Renal cortical epithelial cell (primary cell): ENCODE results near the gene TDRD9. TPM values are rescaled to one million over a fixed set of nuclear protein-coding genes. Genes with fewer than 3 reads are reported as not detected.

ENCODE experiments used
- DNase-seq: peaks from one replicate; pipeline ENCODE4 v3.0.0-alpha.2; 2011; ENCODE audit warnings: low read depth
- total RNA-seq: library from RNA; depleted of rRNA; stranded (reverse); fragments of >200 nt; gene quantifications from 2 replicates; pipeline ENCODE4 v1.2.3, GENCODE V29; 2014

The TDRD9 gene
- total RNA-seq, 1 donor from 2014 or later, result 4.5 TPM

DNA sequence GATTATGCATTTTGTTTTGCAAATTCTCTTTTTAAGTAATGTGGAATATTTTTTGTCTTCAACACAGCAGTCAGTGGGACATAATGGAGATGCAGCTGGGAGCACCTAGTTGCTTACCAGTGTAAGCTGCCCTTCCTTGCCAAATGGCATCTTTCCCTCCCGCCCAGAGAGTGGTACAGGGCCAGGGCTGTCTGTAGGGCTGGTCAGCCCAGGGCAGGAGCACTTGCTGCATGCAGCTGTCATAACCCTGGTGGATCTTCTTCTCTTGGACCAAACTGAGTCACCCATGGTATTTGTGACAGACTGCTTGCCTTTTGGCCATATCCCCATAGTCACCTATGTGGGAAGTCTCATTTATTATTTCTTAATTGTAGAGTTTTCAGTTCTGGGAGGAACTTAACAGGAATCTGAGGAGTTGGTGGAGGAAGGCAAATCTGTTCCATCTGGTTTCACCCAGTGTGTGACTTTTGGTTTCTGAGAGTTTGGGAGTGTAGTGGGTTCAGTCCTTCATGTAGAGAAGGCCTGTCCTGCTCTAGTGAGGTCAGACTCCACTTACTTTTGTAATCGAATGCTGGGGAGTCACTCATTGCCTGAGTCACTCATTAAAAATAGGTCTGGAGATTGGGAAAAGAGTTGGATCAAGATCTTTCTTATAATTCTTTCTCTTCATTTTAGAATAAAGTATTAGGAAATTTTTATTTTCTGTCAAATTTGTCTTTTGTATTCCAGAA, 95.2 kb downstream of the TDRD9 start:
- DNase-seq, result peak; percentile 13

DNA sequence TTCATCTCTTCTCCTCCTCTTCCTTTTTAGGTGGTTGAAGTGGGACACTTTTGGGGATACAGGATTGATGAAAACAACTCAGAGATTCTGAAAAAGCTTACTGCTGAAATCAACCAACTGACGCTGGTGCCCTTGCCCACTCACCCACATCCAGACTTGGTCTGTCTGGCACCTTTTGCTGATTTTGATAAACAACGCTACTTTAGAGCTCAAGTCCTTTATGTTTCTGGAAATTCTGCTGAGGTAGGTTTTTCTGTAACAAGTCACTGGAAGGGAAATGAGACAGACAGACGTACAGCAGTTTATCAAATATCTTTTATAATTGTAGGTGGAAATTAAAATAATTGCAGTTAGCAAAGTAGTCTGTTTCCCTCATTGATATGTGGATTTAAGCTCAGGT, 97.3 kb downstream of the TDRD9 start:
- no peak for DNase-seq

DNA sequence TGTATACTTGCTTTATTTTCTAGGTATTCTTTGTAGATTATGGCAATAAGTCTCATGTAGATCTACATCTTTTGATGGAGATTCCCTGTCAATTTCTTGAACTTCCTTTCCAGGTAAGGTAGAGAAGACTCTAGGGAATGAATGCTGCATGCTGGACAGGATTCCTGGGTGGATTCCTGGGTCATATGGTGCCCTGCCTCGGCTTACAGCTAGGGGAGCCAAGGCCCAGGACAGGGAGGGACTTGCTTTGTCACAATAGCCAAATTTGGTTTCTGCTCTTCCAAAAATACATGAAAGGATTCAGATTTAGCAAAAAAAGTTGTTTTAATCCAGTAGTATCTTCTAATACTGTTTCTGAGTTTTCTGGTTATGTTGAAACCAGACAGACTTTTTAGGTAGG, 97.8 kb downstream of the TDRD9 start:
- DNase-seq, result no peak

DNA sequence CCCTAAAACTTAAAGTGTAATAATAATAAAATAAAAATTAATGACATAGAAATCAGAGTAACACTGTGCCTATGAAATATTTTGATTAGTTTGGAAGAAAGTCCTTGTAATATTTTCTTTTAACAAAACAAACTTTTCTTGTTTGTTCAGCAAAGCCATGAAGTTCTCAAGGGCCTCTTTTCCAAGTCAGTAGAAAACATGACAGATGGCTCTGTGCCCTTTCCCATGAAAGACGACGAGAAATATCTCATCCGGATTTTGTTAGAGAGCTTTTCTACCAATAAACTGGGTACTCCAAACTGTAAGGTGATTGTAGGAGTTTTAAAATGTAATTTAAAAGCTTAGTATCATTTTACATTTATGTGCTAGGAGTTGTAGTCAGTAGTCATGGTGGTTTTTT, 102.7 kb downstream of the TDRD9 start:
- no peak for DNase-seq

DNA sequence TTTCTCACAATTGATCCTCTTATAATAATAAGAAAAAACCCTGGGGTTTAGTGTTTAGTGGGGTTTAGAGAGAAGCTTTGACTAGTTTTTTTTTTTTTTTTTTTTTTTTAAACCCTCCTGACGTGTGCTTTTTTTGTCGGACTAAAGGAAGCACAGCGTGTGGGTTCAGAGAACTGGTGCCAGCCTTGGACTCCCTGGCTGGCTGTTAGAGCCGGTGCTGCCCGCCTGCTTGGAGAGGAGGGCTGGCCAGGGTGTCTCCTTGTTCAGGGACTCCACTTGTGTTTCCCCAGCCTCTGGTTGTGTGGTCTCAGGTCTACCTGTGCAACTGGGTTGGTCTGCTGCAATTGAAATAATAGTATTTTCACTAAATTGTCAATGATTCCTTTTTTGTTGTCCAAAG, 103.1 kb downstream of the TDRD9 start:
- no peak for DNase-seq

DNA sequence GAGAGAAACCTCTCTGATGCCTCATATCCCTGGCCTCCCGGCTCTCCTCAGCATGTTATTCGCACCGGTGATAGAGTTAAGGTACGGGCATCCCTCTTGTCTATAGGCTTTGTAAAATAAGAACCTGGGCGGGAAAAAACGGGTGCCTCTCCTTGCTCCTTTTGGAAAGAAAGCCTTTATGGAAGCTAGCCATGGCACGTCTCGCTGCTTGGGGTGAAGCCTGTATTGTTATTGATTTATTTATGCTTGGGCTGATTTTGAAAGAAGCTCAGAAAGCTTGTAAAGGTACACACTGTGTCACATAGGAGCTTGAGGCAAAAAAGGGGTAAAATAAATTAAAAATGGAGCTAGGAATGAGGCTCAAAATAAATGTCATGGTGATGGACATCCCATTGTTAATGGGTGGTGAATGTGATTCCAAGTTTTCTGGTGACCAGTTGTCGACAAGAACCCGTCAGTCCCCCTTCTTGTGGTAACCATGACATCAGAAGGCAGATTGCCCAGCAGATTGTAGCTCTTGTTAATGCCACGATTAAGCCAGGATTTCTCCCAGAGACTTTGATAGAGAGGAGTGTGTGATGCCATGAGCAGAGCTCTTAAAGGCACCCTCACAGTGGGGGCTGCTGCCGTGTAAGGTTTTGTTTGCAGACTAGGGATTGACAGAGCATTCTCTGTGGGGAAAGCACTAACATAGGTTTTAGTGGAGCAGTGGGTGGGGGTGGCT, 106.9 kb downstream of the TDRD9 start:
- no peak for DNase-seq

DNA sequence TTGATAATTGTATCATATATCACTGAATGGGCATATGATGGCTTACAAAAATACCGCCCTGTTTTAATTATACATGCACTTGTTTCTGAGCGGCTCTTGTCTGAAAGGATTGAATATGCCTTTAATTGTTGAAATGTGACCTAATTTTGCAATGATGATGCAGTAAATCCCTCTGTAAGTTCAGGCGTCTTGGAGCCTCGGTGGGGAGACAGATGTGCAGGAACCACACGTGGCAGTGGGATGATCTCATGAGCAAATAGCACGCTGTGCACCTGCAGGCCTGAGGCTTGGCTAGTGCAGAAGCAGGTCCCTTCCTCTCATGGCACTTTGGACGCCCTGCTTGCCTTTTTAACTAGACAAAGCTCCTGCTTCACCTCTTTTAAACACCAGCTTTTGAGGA, 108.0 kb downstream of the TDRD9 start:
- DNase-seq, result no peak

DNA sequence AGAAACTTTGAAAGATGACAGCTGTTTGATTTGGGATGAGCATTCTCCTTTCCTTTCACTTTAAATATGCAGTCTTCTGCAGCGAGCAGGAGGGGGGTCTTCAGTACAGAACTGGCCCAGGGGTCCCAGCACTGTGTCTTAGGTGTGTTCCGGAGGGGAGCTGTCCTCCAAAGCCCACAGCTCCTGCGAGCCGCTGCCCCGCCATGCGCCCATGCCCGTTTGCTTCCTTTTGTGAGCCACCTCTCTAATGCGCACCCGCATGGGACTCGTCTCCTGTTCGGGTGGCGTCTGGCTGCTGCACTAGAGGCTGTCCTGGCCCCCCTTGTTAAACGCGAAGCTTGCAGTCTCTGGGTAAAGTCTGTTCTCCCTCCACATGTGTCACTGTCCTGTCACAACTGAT, 108.8 kb downstream of the TDRD9 start:
- DNase-seq, result no peak

DNA sequence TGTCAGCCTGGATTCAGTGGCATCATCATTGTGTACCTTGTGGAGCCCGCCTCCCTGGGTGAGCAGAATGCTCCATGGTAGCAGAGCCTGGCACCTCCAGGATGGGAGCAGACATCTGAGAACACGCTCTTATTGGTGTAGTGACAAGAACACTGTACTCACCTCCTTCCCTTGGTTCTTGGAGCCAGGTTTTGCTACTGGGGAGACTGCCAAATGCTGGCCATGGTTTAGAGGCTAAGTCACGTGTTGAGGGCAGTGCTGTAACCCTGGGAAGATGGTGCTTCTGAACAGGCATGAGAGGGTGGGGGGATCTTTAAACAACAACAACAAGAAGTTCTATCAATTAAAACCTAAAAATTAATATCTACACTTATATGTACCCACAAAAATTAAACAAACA, 109.6 kb downstream of the TDRD9 start:
- no peak for DNase-seq

DNA sequence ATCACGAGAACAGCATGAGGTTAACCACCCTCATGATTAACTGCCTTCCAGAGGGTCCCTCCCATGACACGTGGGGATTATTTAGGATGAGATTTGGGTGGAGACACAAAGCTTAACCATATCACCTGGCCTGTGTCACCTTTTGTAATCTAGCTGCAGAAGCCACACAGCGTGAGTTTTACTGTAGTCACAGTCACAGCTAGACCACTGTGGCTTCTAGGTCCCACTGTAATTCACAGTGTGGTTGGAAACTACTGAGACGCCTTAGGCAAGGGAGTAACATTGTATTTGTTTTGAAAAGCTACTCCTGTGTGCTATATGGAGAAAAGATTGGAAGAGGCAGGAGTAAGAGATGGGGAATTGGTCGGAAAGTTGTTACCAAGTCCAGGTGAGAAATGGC, 111.0 kb downstream of the TDRD9 start:
- no peak for DNase-seq

DNA sequence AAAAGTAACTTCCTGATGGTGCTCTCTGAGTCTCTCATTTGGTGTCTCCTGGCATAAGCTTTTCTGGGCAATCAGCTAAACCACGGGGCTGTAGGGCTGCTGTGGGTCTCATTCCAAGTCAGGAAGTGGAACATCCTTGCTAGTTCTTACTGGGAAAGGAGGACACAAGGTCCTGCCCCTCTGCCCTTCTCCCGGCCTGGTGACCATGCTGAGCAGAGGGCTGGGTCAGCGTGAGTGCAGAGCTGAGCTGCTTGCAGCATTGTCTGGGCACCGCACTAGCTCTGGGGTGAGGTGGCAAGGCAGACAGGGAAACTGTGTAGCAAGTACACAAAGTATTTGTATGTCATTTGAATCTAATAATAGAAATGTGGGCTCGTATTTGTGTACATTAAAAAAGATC, 112.3 kb downstream of the TDRD9 start:
- DNase-seq, result no peak

DNA sequence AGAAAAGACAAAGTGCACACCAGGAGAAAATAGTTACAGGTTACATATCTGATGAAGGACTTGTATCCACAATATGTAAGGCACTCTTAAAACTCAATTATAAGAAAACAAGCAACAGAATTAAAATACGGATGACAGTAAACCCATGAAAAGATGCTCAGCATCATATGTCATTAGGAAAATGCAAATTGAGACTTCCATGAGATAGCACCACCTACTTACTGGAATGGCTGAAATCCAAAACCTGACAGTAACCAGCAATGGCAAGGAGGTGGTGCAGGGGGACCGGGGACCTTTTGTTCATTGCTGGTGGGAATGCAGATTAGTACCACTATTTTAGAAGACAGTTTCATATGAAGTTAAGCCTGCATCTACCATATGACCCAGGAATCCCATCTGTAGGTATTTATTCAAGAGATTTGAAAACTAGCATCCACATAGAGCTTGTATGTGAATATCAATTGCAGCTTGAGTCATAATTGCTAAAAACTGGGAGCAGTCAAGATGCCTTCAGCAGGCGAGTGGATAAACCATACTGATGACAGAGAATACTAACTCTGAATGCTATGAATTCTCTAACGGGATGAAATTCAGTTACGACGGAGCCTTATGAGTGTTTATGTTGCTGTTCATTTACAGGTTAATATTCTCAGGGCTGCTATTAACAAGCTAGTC, 113.3 kb downstream of the TDRD9 start:
- DNase-seq, result no peak

DNA sequence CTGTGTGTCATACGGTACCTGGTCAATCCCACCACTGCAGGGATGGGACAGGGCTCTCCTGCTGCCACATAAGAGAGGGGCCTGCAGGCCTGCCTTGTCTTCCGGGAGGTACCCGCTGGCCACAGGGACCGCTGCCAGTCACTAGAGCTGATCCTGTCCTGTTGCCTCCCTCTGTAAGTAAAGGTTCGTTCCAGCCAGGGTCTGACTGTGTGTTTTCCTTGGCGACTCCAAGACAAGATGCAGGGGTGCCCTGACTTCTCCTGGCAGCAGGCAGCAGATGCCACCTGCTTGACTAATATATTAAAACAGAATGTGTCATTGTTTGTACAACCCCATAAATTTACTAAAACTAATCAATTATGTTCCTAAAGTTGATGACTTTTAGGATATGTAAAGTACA, 115.8 kb downstream of the TDRD9 start:
- no peak for DNase-seq

DNA sequence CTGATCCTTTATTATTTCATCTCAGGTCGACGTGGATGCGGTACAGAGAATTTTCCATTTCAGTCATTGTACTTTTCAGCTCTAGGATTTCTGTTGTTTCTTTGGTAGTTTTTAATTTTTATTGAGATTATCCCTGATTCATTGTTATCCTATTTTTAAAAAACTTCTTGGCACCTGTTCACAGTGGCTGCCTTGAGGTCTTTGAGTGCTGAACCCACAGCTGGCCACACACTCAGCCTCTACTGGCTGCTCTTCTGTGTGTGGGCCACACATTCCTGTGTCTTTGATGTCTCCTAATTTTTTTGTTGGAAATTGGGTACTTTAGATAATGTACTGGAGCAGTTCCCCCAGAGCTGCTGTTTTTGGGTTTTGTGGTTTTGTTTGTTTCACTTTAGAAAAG, 119.5 kb downstream of the TDRD9 start:
- DNase-seq, result no peak

DNA sequence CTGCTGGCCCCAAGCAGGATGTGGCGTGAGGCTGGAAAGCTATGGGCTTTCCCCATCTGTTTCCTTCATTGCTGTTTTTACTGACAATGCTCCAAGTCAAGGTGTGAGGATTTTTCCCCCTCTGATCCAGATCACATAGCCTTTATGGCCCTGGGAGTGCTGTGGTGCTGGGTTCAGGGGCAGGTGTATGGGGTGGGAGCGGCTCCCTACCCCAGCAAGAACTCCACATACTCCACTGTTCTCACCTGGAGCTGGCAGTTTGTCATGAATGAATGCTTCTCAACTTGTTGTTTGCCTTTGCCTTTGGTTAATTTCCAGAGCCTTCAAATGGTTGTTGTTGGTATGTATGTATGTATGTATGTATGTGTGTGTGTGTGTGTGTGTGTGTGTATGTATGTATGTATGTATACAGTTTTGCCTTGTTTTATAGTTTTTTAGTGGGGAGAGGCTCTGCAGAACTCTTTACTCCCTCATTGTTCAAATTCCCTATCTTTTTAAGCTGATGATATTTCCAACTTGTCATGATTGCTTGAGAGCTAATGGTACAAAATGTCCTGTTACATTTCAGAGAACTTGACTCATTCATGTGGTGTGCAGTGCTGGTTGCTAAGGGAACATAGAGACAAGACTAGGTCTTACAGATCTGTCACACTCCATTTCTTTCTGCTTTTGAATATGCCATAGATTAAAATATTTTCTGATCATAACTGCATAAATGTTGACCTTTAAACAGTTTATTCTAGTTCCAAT, 120.7 kb downstream of the TDRD9 start:
- DNase-seq, result peak; percentile 96

DNA sequence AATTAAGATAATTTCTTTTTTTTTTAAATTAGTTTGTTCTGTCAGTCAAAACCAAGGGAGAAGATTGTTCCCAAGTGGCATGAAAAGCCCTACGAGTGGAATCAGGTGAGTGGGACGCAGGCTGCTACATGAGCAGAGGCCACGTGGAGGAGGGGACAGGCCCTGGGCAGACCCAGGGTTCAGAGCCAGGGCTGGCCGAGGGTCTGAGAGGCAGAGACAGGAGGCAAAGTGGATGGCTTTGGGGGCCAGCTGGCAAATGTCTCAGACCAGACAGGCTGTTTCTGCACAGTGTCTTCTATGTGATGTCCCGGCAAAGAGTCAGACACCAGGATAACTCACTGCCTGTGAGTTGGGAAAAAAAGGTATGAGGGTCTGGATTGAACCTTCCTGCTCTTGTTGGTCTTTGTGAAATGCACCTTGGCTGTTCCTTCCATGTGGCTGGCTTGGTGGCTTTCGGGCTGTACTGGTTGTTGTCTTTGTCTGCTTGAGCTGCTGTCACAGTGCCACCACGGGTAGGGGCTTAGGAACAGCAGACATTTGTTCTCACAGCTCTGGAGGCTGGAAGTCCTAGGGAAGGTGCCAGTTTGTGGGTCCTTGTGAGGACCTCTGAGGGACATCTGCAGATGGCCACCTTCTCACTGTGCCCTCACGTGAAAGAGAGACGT, 121.5 kb downstream of the TDRD9 start:
- no peak for DNase-seq

DNA sequence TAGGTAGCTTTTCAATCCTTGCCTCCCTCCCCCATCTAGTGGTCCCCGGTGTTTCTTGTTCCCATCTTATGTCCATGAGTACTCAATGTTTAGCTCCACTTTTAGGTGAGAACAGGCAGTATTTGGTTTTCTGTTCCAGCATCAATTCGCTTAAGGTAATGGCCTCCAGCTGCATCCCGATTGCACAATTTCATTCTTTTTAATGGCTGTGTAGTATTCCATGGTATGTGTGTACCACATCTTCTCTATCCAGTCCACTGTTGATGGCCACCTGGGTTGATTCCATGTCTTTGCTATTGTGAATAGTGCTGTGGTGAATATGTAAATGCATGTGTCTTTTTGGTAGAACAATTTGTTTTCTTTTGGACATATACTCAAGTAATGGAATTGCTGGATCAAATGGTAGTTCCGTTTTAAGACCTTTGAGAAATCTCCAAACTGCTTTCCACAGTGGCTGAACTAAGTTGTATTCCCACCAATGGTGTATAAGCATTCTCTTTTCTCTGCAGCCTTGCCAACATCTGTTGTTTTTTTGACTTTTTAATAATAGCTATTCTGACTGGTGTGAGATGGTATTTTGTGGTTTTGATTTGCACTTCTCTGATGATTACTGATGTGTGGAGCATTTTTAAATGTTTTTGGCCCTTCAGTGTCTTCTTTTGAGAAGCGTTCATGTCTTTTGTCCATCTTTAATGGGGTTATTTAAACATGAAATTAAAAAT, 123.0 kb downstream of the TDRD9 start:
- peak; percentile 9 for DNase-seq

DNA sequence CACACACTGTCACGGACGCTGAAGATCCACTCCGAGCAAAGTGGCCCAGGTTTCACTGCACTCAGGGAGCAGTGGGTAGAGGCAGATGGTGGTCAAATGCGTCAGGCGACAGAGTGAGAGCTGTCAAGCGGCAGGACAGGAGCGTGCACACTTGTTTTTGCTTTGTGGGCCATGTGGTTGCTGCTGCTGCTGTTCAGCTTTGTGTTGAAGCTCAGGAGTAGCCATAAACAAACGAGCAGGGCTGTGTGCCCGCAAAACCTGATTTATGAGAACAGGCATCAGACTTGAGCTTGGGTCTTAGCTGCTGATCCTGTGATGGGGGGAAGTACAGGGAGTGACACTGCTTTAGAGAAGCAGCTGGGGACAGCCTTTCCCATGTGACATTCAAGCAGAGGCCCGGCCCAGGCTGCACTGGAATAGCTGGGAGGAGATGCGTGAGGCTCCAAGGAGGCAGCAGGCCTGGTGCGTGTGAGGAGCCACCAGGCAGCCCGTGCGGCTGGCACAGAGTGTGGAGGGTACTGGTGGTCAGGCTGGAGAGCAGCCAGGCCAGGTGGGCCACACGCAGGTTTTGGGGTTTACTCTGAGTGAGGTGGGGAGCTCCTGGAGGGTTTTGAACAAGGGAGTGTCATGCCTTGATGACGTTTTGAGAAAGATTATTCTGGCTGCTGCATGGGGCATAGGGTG, 126.1 kb downstream of the TDRD9 start:
- no peak for DNase-seq

DNA sequence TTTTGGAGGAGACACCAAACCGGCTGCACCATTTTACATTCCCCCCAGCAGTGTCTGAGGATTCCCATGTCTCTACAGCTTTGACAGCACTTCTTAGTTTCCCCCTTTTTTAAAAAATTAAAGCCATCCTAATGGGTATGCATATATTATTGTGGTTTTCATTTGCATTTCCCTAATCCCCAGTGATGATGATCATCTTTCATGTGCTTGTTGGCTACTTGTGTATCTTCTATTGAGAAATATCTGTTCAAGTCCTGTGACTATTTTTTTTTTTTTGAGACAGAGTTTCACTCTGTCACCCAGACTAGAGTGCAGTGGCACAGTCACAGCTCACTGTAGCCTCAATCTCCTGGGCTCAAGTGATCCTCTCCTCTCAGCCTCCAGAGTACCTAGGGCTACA, 134.0 kb downstream of the TDRD9 start:
- DNase-seq, result no peak

DNA sequence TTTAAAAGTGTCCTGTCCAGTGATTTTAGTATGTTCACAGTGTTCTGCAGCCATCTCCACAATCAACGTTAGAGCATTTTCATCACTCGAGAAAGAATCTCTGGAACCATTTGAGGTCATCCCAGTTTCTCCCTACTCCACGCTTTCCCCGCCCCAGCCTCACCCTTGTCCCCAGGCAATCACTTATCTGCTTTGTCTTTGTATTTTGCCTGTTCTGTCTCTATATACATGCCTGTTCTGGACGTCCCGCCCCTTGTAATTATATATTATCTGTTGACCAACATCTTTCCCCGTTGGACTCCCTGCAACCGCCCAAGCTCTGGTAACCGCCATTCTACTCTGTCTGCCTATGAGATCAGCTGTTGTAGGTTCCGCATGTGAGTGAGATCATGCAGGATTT, 135.7 kb downstream of the TDRD9 start:
- DNase-seq, result no peak

DNA sequence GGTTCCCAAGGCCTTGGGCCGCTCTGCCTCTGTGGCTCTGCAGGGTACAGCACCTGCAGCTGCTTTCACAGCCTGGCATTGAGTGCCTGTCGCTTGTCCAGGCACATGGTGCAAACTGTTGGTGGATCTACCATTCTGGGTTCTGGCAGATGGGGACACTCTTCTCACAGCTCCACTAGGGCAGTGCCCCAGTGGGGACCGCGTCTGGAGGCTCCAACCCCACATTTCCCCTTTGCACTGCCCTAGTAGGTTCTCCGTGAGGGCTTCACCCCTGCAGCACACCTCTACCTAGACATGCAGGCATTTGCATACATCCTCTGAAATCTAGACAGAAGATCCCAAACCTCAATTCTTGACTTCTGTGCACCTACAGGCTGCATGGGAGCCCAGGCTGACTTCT, 138.0 kb downstream of the TDRD9 start:
- no peak for DNase-seq
